H1 (cell line): Measurements from ENCODE around the gene RABIF. TPM values are rescaled to one million over a fixed set of nuclear protein-coding genes. Genes with fewer than 3 reads are reported as not detected.

Experiments
- CTCF ChIA-PET: fragments of 300-600 bp; sonication (Branson Sonifier 250); formaldehyde crosslinking; loops from one replicate; lab custom pipeline; 2021; ENCODE audit not compliant: partially characterized antibody; lab: Charles Lee
- POLR2A ChIA-PET: fragments of 300-600 bp; sonication (Branson Sonifier 250); formaldehyde crosslinking; loops from one replicate; lab custom pipeline; 2021; ENCODE audit warnings: inconsistent platforms; ENCODE audit not compliant: partially characterized antibody; lab: Charles Lee
- DNase-seq, 2 experiments: peaks; one replicate each; pipeline versions ENCODE4 v3.0.0 to v3.0.0-alpha.2; 2010 to 2022; ENCODE audit warnings: low spot score in 2 of 2, low read depth in 1 of 2, mixed read lengths in 1 of 2
- FAIRE-seq: peaks from 2 replicates; lab custom pipeline; 2011; peaks lifted over from hg19 to GRCh38; lab: Jason Lieb, UNC
- H2AFZ ChIP-seq: 2 replicates; pipeline ENCODE4 v1.8.1; 2012; ENCODE audit warnings: low read length, inconsistent platforms
- H2AK5ac ChIP-seq: 2 replicates; pipeline ENCODE4 v1.6.1; 2013; ENCODE audit warnings: low read depth, low read length
- H2BK120ac ChIP-seq: replicated peaks from 2 replicates; pipeline ENCODE3; 2013; ENCODE audit warnings: low read depth, low read length, inconsistent platforms
- H2BK12ac ChIP-seq: 2 replicates; pipeline ENCODE4 v1.6.1; 2013; ENCODE audit warnings: low read depth, low read length
- H2BK15ac ChIP-seq: 2 replicates; pipeline ENCODE4 v1.6.1; 2013; ENCODE audit warnings: low read length
- H2BK20ac ChIP-seq: 2 replicates; pipeline ENCODE4 v1.6.1; 2013; ENCODE audit warnings: low read length
- H2BK5ac ChIP-seq: 2 replicates; pipeline ENCODE4 v1.6.1; 2013; ENCODE audit warnings: low read depth, low read length
- H3K14ac ChIP-seq: 2 replicates; pipeline ENCODE4 v1.6.1; 2013; ENCODE audit warnings: inconsistent platforms; ENCODE audit not compliant: insufficient read length
- H3K18ac ChIP-seq: 2 replicates; pipeline ENCODE4 v1.6.1; 2013; ENCODE audit warnings: low read length; ENCODE audit errors: extremely low read depth
- H3K23ac ChIP-seq: 2 replicates; pipeline ENCODE4 v1.6.1; 2013; ENCODE audit warnings: inconsistent platforms; ENCODE audit not compliant: insufficient read length
- H3K23me2 ChIP-seq: 2 replicates; pipeline ENCODE4 v1.6.1; 2013; ENCODE audit warnings: low read depth, low read length
- H3K27ac ChIP-seq: 2 replicates; pipeline ENCODE4 v1.6.1; 2011; ENCODE audit warnings: low read depth, low read length, inconsistent platforms
- H3K27me3 ChIP-seq, 4 experiments: replicated peaks in 1 of 4; 1 replicate in 1 of 4; 2 replicates in 3 of 4; pipeline versions ENCODE4 v1.6.1 to v1.8.1; 2011 to 2013; ENCODE audit warnings: low read length in 3 of 4, mild to moderate bottlenecking in 3 of 4, inconsistent platforms in 2 of 4, mixed read lengths in 2 of 4, moderate library complexity in 1 of 4; ENCODE audit not compliant: control insufficient read depth in 3 of 4, insufficient read depth in 3 of 4; ENCODE audit errors: extremely low read depth in 1 of 4
- H3K36me3 ChIP-seq, 4 experiments: 2 replicates each; pipeline versions ENCODE4 v1.6.1 to v1.8.1; 2011 to 2013; ENCODE audit warnings: mild to moderate bottlenecking in 4 of 4, low read length in 3 of 4, moderate library complexity in 2 of 4, control low read depth in 1 of 4, inconsistent platforms in 1 of 4; ENCODE audit not compliant: insufficient read depth in 4 of 4, control insufficient read depth in 2 of 4
- H3K4ac ChIP-seq: replicated peaks from 2 replicates; pipeline ENCODE3; 2013; ENCODE audit warnings: low read length, low read depth, mixed read lengths, inconsistent platforms; ENCODE audit not compliant: insufficient read length
- H3K4me1 ChIP-seq, 4 experiments: replicated peaks in 1 of 4; 1 replicate in 1 of 4; 2 replicates in 3 of 4; pipeline versions ENCODE4 v1.6.1 to v1.8.1; 2011 to 2013; ENCODE audit warnings: low read length in 3 of 4, inconsistent platforms in 2 of 4, mixed read lengths in 1 of 4; ENCODE audit not compliant: insufficient read depth in 4 of 4, control insufficient read depth in 3 of 4
- H3K4me2 ChIP-seq, 2 experiments: 2 replicates each; pipeline versions ENCODE4 v1.6.1 to v1.8.1; 2011 to 2013; ENCODE audit warnings: low read depth in 2 of 2, low read length in 2 of 2, control low read depth in 1 of 2, inconsistent platforms in 1 of 2, mild to moderate bottlenecking in 1 of 2; ENCODE audit not compliant: insufficient read depth in 1 of 2
- H3K4me3 ChIP-seq, 4 experiments: fragments of 200-600, 300-600 bp in 1 of 4; sonication (generic), shearing (Covaris generic), sonication (Bioruptor Twin) in 1 of 4; 2 replicates each; pipeline versions ENCODE4 v1.5.1 to v1.8.1; 2011 to 2016; ENCODE audit warnings: low read length in 4 of 4, low read depth in 3 of 4, control low read depth in 2 of 4, inconsistent platforms in 2 of 4, mild to moderate bottlenecking in 2 of 4, mixed read lengths in 1 of 4, moderate library complexity in 1 of 4; ENCODE audit not compliant: insufficient read depth in 2 of 4; ENCODE audit errors: extremely low read depth in 1 of 4
- H3K56ac ChIP-seq: replicated peaks from 2 replicates; pipeline ENCODE3; 2013; ENCODE audit warnings: low read depth, mild to moderate bottlenecking, mixed read lengths, low read length, inconsistent platforms; ENCODE audit not compliant: insufficient read length
- H3K79me1 ChIP-seq: 2 replicates; pipeline ENCODE4 v1.6.1; 2013; ENCODE audit warnings: low read depth, low read length, control low read depth
- H3K79me2 ChIP-seq, 2 experiments: 2 replicates each; pipeline versions ENCODE4 v1.6.1 to v1.8.1; 2012 to 2013; ENCODE audit warnings: low read length in 2 of 2, mild to moderate bottlenecking in 2 of 2, inconsistent platforms in 1 of 2; ENCODE audit not compliant: insufficient read depth in 2 of 2, control insufficient read depth in 1 of 2
- H3K9ac ChIP-seq, 4 experiments: replicated peaks in 1 of 4; 1 replicate in 1 of 4; 2 replicates in 3 of 4; pipeline versions ENCODE4 v1.6.1 to v1.8.1; 2011 to 2013; ENCODE audit warnings: low read depth in 3 of 4, low read length in 3 of 4, control low read depth in 2 of 4, mild to moderate bottlenecking in 2 of 4, moderate library complexity in 2 of 4, inconsistent platforms in 1 of 4; ENCODE audit errors: extremely low read depth in 1 of 4
- H3K9me3 ChIP-seq, 2 experiments: 2 replicates each; pipeline versions ENCODE4 v1.6.1 to v1.8.1; 2012 to 2013; ENCODE audit warnings: mild to moderate bottlenecking in 2 of 2, moderate library complexity in 2 of 2, control low read depth in 1 of 2, inconsistent platforms in 1 of 2, low read depth in 1 of 2, low read length in 1 of 2, mixed read lengths in 1 of 2; ENCODE audit not compliant: insufficient read depth in 2 of 2
- H4K20me1 ChIP-seq, 2 experiments: replicated peaks in 1 of 2; 2 replicates each; pipeline versions ENCODE3 to v1.8.1; 2011 to 2013; ENCODE audit warnings: inconsistent platforms in 2 of 2, low read length in 2 of 2, mild to moderate bottlenecking in 1 of 2; ENCODE audit not compliant: insufficient read depth in 2 of 2, control insufficient read depth in 1 of 2
- H4K5ac ChIP-seq: 2 replicates; pipeline ENCODE4 v1.6.1; 2013; ENCODE audit warnings: low read length, low read depth, mixed read lengths, inconsistent platforms; ENCODE audit not compliant: insufficient read length
- H4K8ac ChIP-seq: 2 replicates; pipeline ENCODE4 v1.8.0; 2013; ENCODE audit warnings: mild to moderate bottlenecking, moderate library complexity, low read length, inconsistent platforms; ENCODE audit not compliant: insufficient read depth; ENCODE audit errors: extremely low read depth
- H4K91ac ChIP-seq: replicated peaks from 2 replicates; pipeline ENCODE3; 2013; ENCODE audit warnings: low read length, mixed read lengths, inconsistent platforms; ENCODE audit not compliant: insufficient read length
- BACH1 ChIP-seq: IDR thresholded peaks from 2 replicates; pipeline ENCODE4 v1.6.1; 2012; ENCODE audit warnings: low read length, improper control_type of control experiment
- EP300 ChIP-seq, 2 experiments: IDR thresholded peaks; 1 replicate in 1 of 2; 2 replicates in 1 of 2; pipeline ENCODE4 v1.6.1; 2011 to 2012; ENCODE audit warnings: low read depth in 2 of 2, low read length in 2 of 2, mild to moderate bottlenecking in 2 of 2, borderline replicate concordance in 1 of 2, inconsistent platforms in 1 of 2, moderate library complexity in 1 of 2
- JUN ChIP-seq: IDR thresholded peaks from 2 replicates; pipeline ENCODE4 v1.6.1; 2011; ENCODE audit warnings: low read depth, mild to moderate bottlenecking, improper control_type of control experiment, low read length
- JUND ChIP-seq: IDR thresholded peaks from 2 replicates; pipeline ENCODE4 v1.6.1; 2011; ENCODE audit warnings: mild to moderate bottlenecking, improper control_type of control experiment, low read length
- PHF8 ChIP-seq: fragments of 200-600 bp; sonication (generic); conservative IDR thresholded peaks from 2 replicates; pipeline ENCODE4 v1.7.1; 2012; ENCODE audit warnings: low read depth, mild to moderate bottlenecking, inconsistent platforms, low read length, moderate library complexity
- POLR2AphosphoS5 ChIP-seq: IDR thresholded peaks from 2 replicates; pipeline ENCODE4 v1.6.1; 2011; ENCODE audit warnings: low read depth, low read length
- RNF2 ChIP-seq: fragments of 200-900, 300-1000 bp; sonication (generic); IDR thresholded peaks from 2 replicates; pipeline ENCODE4 v1.7.1; 2016; ENCODE audit warnings: borderline replicate concordance, low read depth, mild to moderate bottlenecking, antibody characterized with exemption, low read length; ENCODE audit not compliant: poor library complexity, severe bottlenecking; ENCODE audit errors: missing control alignments
- SUZ12 ChIP-seq: fragments of 200-600 bp; sonication (generic); IDR thresholded peaks from 2 replicates; pipeline ENCODE4 v1.6.1; 2012; ENCODE audit warnings: mild to moderate bottlenecking, inconsistent platforms, low read length, moderate library complexity, mixed read lengths
- TCF12 ChIP-seq: IDR thresholded peaks from 2 replicates; pipeline ENCODE4 v1.6.1; 2011; ENCODE audit warnings: low read depth, mild to moderate bottlenecking, low read length
- TEAD4 ChIP-seq: IDR thresholded peaks from 2 replicates; pipeline ENCODE4 v1.6.1; 2012; ENCODE audit warnings: low read depth, low read length, inconsistent platforms, mixed read lengths
- ZNF274 ChIP-seq: IDR thresholded peaks from 2 replicates; pipeline ENCODE4 v1.7.0; 2012; ENCODE audit warnings: low read length, borderline replicate concordance; ENCODE audit errors: extremely low read depth
- whole genome bisulfite sequencing, 2 experiments: shearing (Covaris generic) in 1 of 2; methylation state at CpG; one replicate each; pipeline versions ENCODE4 v1.1.6 to v1.1.7; 2013 to 2015; ENCODE audit warnings: low lambda C conversion rate in 2 of 2, mixed read lengths in 2 of 2, inconsistent platforms in 1 of 2, low coverage in 1 of 2, missing lambda C conversion rate in 1 of 2; ENCODE audit not compliant: insufficient replicate concordance in 2 of 2, insufficient coverage in 1 of 2, insufficient read length in 1 of 2; ENCODE audit errors: extremely low coverage in 1 of 2, missing lambda C conversion rate in 1 of 2; 5-methylcytosine and 5-hydroxymethylcytosine counted together
- polyA plus RNA-seq, 7 experiments: library from polyadenylated mRNA; depleted of rRNA in 3 of 7; stranded (reverse) in 5 of 7; unstranded in 2 of 7; fragments of >200 nt in 5 of 7; fragments of 200-250 nt in 2 of 7; gene quantifications; 1 replicate in 5 of 7; 2 replicates in 1 of 7; 4 replicates in 1 of 7; pipeline versions ENCODE4 v1.2.1 to v1.2.3, GENCODE V29; 2011 to 2013; ENCODE audit warnings: missing spikeins in 2 of 7, mixed read lengths in 2 of 7
- total RNA-seq: library from RNA; stranded (reverse); fragmentation: NEBNext Ultra II Directional; extraction: Animal tissue kit (Norgen Biotek cat#: 25700); gene quantifications from 2 replicates; pipeline ENCODE4 v1.2.1, GENCODE V29; 2021

RABIF gene
- total and polyA plus RNA-seq, 2 of the 8 experiments (the other 6 are each of a cell fraction or from before 2014, with no cell fraction given): 5.6 to 6.9 TPM

DNA sequence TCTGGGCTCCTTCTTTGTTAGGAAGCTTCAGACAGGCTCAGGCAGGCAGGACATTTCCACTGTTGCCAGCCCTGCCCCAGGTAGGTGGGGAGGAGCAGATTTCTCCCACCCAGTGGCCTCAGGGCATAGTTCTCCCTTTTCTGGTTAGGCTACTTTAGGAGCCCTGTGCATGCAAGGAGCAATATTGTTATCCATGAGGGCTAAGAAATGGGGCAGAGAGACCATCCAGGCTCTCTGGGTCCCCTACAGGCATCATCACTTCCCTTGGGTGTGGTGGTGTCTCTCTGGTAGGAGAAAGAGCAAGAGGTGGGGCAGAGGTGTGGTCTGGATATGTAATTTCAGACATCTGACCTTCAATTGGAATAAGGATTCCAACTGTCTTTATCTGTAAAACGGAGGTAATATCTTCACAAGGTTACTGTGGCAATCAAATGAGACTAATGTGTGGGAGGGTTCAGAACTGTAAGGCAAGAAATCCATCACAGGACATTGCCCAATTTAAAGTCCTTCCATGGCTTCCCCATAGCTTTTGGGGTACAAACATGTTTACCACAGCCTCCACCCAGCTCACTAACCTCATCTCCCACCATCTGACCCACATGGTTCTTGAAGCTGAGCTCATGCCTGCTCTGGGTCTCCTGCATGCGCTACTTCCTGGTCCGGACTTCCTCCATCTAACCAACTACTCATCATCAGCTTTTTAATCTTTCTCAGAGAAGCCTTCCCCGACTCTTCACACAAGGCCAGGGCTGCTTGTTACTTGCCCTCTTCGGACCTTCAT is 52.1 kb downstream of the RABIF start:
- Histone ChIP-seq H4K20me1 (no peaks in the 10 kb centered on the region), H2BK15ac (no peak overlapping the region), H3K23me2 (no peaks in the 10 kb centered on the region), H3K9ac (no peak overlapping the region), H3K23ac (no peak overlapping the region), H4K91ac (peak overlapping the region; percentile 79), H3K18ac (peak overlapping the region; percentile 32; the same call in 1 of the 2 replicates), H3K4me1 (peaks cover 0 to 6% (median 5%) of the 10 kb centered on the region in 4 experiments; a peak in 6 of 7 replicates), H2AFZ (no peak overlapping the region), H4K5ac (no peak overlapping the region), H2BK5ac (no peak overlapping the region), H3K27ac (no peak overlapping the region), H3K79me1 (no peaks in the 10 kb centered on the region), H3K4me3 (no peak overlapping the region), H3K79me2 (no peaks in the 10 kb centered on the region), H2AK5ac (peak overlapping the region; percentile 53; the same call in 1 of the 2 replicates), H3K14ac (no peak overlapping the region)
- ChIA-PET POLR2A (interaction anchor here (0.8 to 2.5 kb wide), 7 partner anchors 8 to 38 kb away, joined by 3 to 9 read pairs (median 3); partner anchors contain the start of gene PCAT6), CTCF (interaction anchor here (0.6 to 1.3 kb wide), 5 partner anchors 9 to 51 kb away, joined by 3 to 5 read pairs (median 4); no protein-coding TSS in a partner anchor)
- WGBS, 2 experiments: 93% methylated on average over 5 of the region's 5 CpGs; no CpG with 5 or more reads in 1 of the 2 experiments
- FAIRE-seq (no peak), DNase-seq (no peak)
- no peak for TF ChIP-seq TEAD4
- TF ChIP-seq EP300 (IDR thresholded peaks at IDR 0.05; ENCODE audit: borderline replicate concordance in 1 of 2, low read depth in 2 of 2, low read length in 2 of 2): no peak
- TF ChIP-seq PHF8: no peak
- TF ChIP-seq ZNF274: no peak
- no peak for TF ChIP-seq BACH1
- no peak for TF ChIP-seq SUZ12
- no peak for TF ChIP-seq TCF12
- no peak for TF ChIP-seq RNF2
- no peak for TF ChIP-seq POLR2AphosphoS5
- no peak for TF ChIP-seq JUND
- TF ChIP-seq JUN: no peak
- TF ChIP-seq, all 59 proteins: peak for 0
- Histone ChIP-seq H3K56ac (no peak overlapping the region), H2BK20ac (no peak overlapping the region), H3K9me3 (no peaks in the 10 kb centered on the region), H4K8ac (no peak overlapping the region), H3K4me2 (no peak overlapping the region), H3K27me3 (no peaks in the 10 kb centered on the region), H2BK12ac (no peak overlapping the region), H2BK120ac (no peak overlapping the region), H3K36me3 (no peaks in the 10 kb centered on the region), H3K4ac (no peak overlapping the region)
